ENCODE data around the gene PRR11. TPM values are rescaled to one million over a fixed set of nuclear protein-coding genes. Genes with fewer than 3 reads are reported as not detected.
"Not testable (repeated sequence)": the region's sequence is repeated elsewhere in the genome, so short reads cannot be mapped to it uniquely, and the experiment has no call there.

Gene PRR11
- total RNA-seq, 1 experiment from 2014 or later = 77.8 TPM

- H3K27ac ChIP-seq = no peak within 1 kb of the TSS
- no peaks in the 10 kb centered on the region for H3K27me3 ChIP-seq
- no peaks in the 10 kb centered on the region for H3K9me3 ChIP-seq (replicated peaks)
- DNase-seq = peak; percentile 91 to 94
- no peaks in the 10 kb centered on the region for H3K36me3 ChIP-seq
- H3K4me1 ChIP-seq = no peaks in the 10 kb centered on the region
- peak within 1 kb of the TSS; percentile 62 for H3K4me3 ChIP-seq
Observed at GRCh38 chr17:59220328-59221158, 65.0 kb downstream of the PRR11 start, which contains the start of gene GDPD1. GDPD1 (plus strand) TSS chr17:59220511; CDS start chr17:59220610, 99 bp downstream.

- Histone ChIP-seq H3K4me1 (no peaks in the 10 kb centered on the region), H3K4me3 (peak overlapping the region; percentile 62), H3K9me3 (replicated peaks) (no peaks in the 10 kb centered on the region), H3K27ac (no peak overlapping the region), H3K36me3 (no peaks in the 10 kb centered on the region), H3K27me3 (no peaks in the 10 kb centered on the region)
- no peak for DNase-seq
Observed at GRCh38 chr17:59221159-59221847, 65.8 kb downstream of the PRR11 start.

GRCh38 chr17:59223813-59224212 is 68.3 kb downstream of the PRR11 start:
- Histone ChIP-seq H3K9me3 (replicated peaks) (no peaks in the 10 kb centered on the region), H3K27ac (no peak overlapping the region), H3K4me3 (no peak overlapping the region), H3K27me3 (no peaks in the 10 kb centered on the region), H3K36me3 (no peaks in the 10 kb centered on the region), H3K4me1 (no peaks in the 10 kb centered on the region)
- DNase-seq = no peak

GRCh38 chr17:59228588-59228987 is 73.0 kb downstream of the PRR11 start:
- not testable (repeated sequence) for H3K27ac ChIP-seq; H3K36me3 ChIP-seq; H3K4me1 ChIP-seq; H3K27me3 ChIP-seq; H3K4me3 ChIP-seq; DNase-seq; H3K9me3 ChIP-seq (replicated peaks)

GRCh38 chr17:59230764-59231163 is 75.2 kb downstream of the PRR11 start:
- H3K36me3 ChIP-seq = no peaks in the 10 kb centered on the region
- DNase-seq = no peak
- no peak overlapping the region for H3K4me3 ChIP-seq
- H3K27me3 ChIP-seq = no peaks in the 10 kb centered on the region
- H3K4me1 ChIP-seq = no peaks in the 10 kb centered on the region
- H3K27ac ChIP-seq = no peak overlapping the region
- H3K9me3 ChIP-seq (replicated peaks) = no peaks in the 10 kb centered on the region

GRCh38 chr17:59234631-59235030 is 79.1 kb downstream of the PRR11 start:
- H3K27ac ChIP-seq = no peak overlapping the region
- no peaks in the 10 kb centered on the region for H3K4me1 ChIP-seq
- DNase-seq = peak in 1 of 2 experiments; percentile 9
- H3K27me3 ChIP-seq = no peaks in the 10 kb centered on the region
- no peaks in the 10 kb centered on the region for H3K9me3 ChIP-seq (replicated peaks)
- no peaks in the 10 kb centered on the region for H3K36me3 ChIP-seq
- H3K4me3 ChIP-seq = no peak overlapping the region

GRCh38 chr17:59238906-59239305 is 83.4 kb downstream of the PRR11 start:
- Histone ChIP-seq H3K27me3 (no peaks in the 10 kb centered on the region), H3K4me3 (no peak overlapping the region), H3K9me3 (replicated peaks) (no peaks in the 10 kb centered on the region), H3K27ac (no peak overlapping the region), H3K36me3 (no peaks in the 10 kb centered on the region), H3K4me1 (no peaks in the 10 kb centered on the region)
- no peak for DNase-seq

GRCh38 chr17:59244081-59244480 is 88.5 kb downstream of the PRR11 start:
- Histone ChIP-seq H3K27ac (no peak overlapping the region), H3K36me3 (no peaks in the 10 kb centered on the region), H3K27me3 (no peaks in the 10 kb centered on the region), H3K4me1 (no peaks in the 10 kb centered on the region), H3K9me3 (replicated peaks) (no peaks in the 10 kb centered on the region), H3K4me3 (no peak overlapping the region)
- DNase-seq = no peak

Other genes starting within 250 kb of the PRR11 start
- 32.6 and 44.9 TPM in 2 replicates for gene TRIM37, start 48.9 kb upstream of the PRR11 start, total RNA-seq (2014; rRNA removed; shearing (Covaris generic))
- 174 and 210 TPM in 2 replicates for gene SKA2, start 560 bp upstream of the PRR11 start, total RNA-seq (2014; rRNA removed; shearing (Covaris generic))
- 24.0 and 24.3 TPM in 2 replicates for gene SMG8, start 54.3 kb downstream of the PRR11 start, total RNA-seq (2014; rRNA removed; shearing (Covaris generic))
- 0.20 and 0.49 TPM in 2 replicates for gene GDPD1, start 64.8 kb downstream of the PRR11 start, total RNA-seq (2014; rRNA removed; shearing (Covaris generic))
- gene YPEL2, start 175.9 kb downstream of the PRR11 start, total RNA-seq (2014; rRNA removed; shearing (Covaris generic)) = 1.6 and 1.8 TPM in 2 replicates

All from SJCRH30 (cell line).